Transverse colon (tissue), 3 donors: Measurements from ENCODE around the gene CADPS.

Experiments
- POLR2A ChIP-seq: fragments of 450-650 bp; IDR thresholded peaks from one replicate; pipeline ENCODE4 v1.6.1; 2016; ENCODE audit warnings: antibody characterized with exemption, mild to moderate bottlenecking, moderate library complexity
- TF ChIP-seq, protein P1 (sequence below), 5 experiments: fragments of 200-600 bp in 3 of 5; fragments of 450-650 bp in 2 of 5; sonication (generic) in 3 of 5; IDR thresholded peaks; 1 replicate in 2 of 5; 2 replicates in 3 of 5; pipeline ENCODE4 v1.5.1; 2016 to 2017; ENCODE audit warnings: antibody characterized with exemption in 5 of 5, inconsistent platforms in 3 of 5, mild to moderate bottlenecking in 2 of 5, moderate library complexity in 1 of 5

DNA sequence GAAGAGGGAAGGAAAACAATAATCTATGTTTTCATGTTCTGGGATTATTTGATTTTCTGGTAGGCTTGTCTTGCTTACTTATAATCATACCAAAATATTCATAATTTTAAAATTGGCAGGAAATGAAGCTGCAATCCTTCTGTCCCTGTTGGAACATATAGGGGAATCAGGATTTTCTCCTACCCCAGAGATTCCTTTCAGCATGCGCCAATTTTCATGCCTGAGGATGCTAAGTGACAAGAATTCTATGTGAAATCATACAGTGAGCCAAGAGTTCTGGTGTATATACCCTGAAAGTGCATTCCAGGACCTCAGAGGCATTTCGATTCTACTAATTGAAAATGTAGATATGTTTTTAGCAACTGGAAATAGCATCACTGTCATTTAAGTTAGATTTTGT lies 9.9 kb upstream of the CADPS start:
- TF ChIP-seq, protein P1, sequence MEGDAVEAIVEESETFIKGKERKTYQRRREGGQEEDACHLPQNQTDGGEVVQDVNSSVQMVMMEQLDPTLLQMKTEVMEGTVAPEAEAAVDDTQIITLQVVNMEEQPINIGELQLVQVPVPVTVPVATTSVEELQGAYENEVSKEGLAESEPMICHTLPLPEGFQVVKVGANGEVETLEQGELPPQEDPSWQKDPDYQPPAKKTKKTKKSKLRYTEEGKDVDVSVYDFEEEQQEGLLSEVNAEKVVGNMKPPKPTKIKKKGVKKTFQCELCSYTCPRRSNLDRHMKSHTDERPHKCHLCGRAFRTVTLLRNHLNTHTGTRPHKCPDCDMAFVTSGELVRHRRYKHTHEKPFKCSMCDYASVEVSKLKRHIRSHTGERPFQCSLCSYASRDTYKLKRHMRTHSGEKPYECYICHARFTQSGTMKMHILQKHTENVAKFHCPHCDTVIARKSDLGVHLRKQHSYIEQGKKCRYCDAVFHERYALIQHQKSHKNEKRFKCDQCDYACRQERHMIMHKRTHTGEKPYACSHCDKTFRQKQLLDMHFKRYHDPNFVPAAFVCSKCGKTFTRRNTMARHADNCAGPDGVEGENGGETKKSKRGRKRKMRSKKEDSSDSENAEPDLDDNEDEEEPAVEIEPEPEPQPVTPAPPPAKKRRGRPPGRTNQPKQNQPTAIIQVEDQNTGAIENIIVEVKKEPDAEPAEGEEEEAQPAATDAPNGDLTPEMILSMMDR (IDR thresholded peaks at IDR 0.05), result no peak
- TF ChIP-seq POLR2A, result no peak
